ENCODE results near the gene PFDN2.
"Not testable (repeated sequence)": the region's sequence is repeated elsewhere in the genome, so short reads cannot be mapped to it uniquely, and the experiment has no call there.

Gene PFDN2

GRCh38 chr1:161138431-161138830 lies 20.6 kb upstream of the PFDN2 start:
- DNase-seq (ENCODE audit: low spot score), result no peak

- no peak for DNase-seq (ENCODE audit: low spot score)
These were observed 20.0 kb upstream of the PFDN2 start for GRCh38 chr1:161137881-161138280.

GRCh38 chr1:161133220-161133740 lies 15.4 kb upstream of the PFDN2 start:
- no peak for DNase-seq (ENCODE audit: low spot score)

- DNase-seq (ENCODE audit: low spot score), result peak; percentile 96
These were observed 14.8 kb upstream of the PFDN2 start, which contains the start of gene DEDD for GRCh38 chr1:161132410-161133219. TSS of gene DEDD (minus strand) at chr1:161132667. CDS start at chr1:161124462, 8,205 bp downstream.

- no peak for DNase-seq (ENCODE audit: low spot score)
These were observed 13.9 kb upstream of the PFDN2 start for GRCh38 chr1:161131523-161132409.

- DNase-seq (ENCODE audit: low spot score), result no peak
These were observed 12.4 kb upstream of the PFDN2 start for GRCh38 chr1:161130266-161130665.

GRCh38 chr1:161128591-161129420 lies 11.0 kb upstream of the PFDN2 start:
- no peak for DNase-seq (ENCODE audit: low spot score)

GRCh38 chr1:161127649-161128048 lies 9.8 kb upstream of the PFDN2 start:
- DNase-seq (ENCODE audit: low spot score), result no peak

- DNase-seq (ENCODE audit: low spot score), result no peak
These were observed 5.1 kb upstream of the PFDN2 start for GRCh38 chr1:161122967-161123366.

- DNase-seq (ENCODE audit: low spot score), result no peak
These were observed 4.0 kb upstream of the PFDN2 start for GRCh38 chr1:161121834-161122233.

GRCh38 chr1:161121042-161121650 lies 3.3 kb upstream of the PFDN2 start:
- DNase-seq (ENCODE audit: low spot score), result no peak

GRCh38 chr1:161119092-161119903 lies 1.5 kb upstream of the PFDN2 start:
- no peak for DNase-seq (ENCODE audit: low spot score)

GRCh38 chr1:161115961-161116360 lies 1.9 kb downstream of the PFDN2 start:
- not testable (repeated sequence) for DNase-seq (ENCODE audit: low spot score)

GRCh38 chr1:161115132-161115711 lies 2.6 kb downstream of the PFDN2 start:
- DNase-seq (ENCODE audit: low spot score), result no peak

GRCh38 chr1:161114556-161114955 lies 3.3 kb downstream of the PFDN2 start:
- DNase-seq (ENCODE audit: low spot score), result no peak

GRCh38 chr1:161113915-161114314 lies 3.9 kb downstream of the PFDN2 start:
- no peak for DNase-seq (ENCODE audit: low spot score)

- no peak for DNase-seq (ENCODE audit: low spot score)
These were observed 6.3 kb downstream of the PFDN2 start for GRCh38 chr1:161111527-161111926.

- DNase-seq (ENCODE audit: low spot score), result no peak
These were observed 6.7 kb downstream of the PFDN2 start for GRCh38 chr1:161111117-161111516.

- no peak for DNase-seq (ENCODE audit: low spot score)
These were observed 11.4 kb downstream of the PFDN2 start for GRCh38 chr1:161106431-161106830.

GRCh38 chr1:161100556-161100955 lies 17.3 kb downstream of the PFDN2 start:
- no peak for DNase-seq (ENCODE audit: low spot score)

Measured in left forelimb (tissue), 1 donor.